ENCODE results near the gene IL24.

DNA sequence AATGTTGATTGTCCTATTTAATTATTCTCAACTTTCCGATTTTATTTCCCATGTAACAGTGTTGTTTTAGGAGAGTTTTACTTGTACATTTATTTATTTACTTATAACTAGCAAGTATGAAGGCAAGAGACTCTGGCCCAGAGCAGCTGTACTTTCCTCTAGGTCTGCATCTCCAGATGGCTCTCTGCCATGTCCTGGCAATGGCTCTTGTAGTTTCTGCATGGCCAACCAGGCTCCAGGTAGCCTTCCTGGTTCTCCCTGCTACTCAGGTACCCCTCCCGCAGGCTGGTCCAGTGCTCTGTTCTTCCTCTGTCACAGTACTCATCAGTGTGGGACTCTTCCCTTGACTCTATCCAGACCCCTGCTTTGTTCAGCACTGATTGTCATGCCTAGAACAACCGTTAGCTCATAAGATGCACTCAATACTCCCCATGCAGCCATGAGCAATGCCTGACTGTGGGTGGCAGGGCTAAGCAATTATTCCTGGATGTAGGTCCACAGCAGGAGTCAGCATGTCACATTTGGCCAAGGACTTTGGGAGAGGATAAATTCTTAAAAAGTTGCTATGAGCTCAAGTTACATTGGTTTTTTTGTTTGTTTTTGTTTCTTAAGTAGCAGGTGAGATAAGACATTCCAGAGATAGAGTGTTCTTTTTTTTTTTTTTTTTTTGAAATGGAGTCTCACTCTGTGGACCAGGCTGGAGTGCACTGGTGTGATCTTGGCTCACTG lies 42.7 kb upstream of the IL24 start:
- TF ChIP-seq, protein P1, sequence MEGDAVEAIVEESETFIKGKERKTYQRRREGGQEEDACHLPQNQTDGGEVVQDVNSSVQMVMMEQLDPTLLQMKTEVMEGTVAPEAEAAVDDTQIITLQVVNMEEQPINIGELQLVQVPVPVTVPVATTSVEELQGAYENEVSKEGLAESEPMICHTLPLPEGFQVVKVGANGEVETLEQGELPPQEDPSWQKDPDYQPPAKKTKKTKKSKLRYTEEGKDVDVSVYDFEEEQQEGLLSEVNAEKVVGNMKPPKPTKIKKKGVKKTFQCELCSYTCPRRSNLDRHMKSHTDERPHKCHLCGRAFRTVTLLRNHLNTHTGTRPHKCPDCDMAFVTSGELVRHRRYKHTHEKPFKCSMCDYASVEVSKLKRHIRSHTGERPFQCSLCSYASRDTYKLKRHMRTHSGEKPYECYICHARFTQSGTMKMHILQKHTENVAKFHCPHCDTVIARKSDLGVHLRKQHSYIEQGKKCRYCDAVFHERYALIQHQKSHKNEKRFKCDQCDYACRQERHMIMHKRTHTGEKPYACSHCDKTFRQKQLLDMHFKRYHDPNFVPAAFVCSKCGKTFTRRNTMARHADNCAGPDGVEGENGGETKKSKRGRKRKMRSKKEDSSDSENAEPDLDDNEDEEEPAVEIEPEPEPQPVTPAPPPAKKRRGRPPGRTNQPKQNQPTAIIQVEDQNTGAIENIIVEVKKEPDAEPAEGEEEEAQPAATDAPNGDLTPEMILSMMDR (IDR thresholded peaks at IDR 0.05) = no peak
- TF ChIP-seq POLR2A (IDR thresholded peaks at IDR 0.05; ENCODE audit: low read depth) (no peak), POLR2AphosphoS5 (IDR thresholded peaks at IDR 0.05) (no peak), EP300 (IDR thresholded peaks at IDR 0.05) (no peak)

Data from esophagus muscularis mucosa (tissue), 4 donors.